Activated CD8-positive, alpha-beta memory T cell treated with anti-CD3 and anti-CD28 coated beads for 48 hours (primary cell): Measurements from ENCODE around the gene C12orf43.

Source experiments
- DNase-seq, 3 experiments: peaks; one replicate each; pipeline ENCODE4 v3.0.0-alpha.2; 2020; ENCODE audit warnings: low read depth in 2 of 3, low spot score in 2 of 3

C12orf43 gene

GRCh38 chr12:121030576-121031212 lies 14.4 kb upstream of the C12orf43 start:
- no peak for DNase-seq

DNA sequence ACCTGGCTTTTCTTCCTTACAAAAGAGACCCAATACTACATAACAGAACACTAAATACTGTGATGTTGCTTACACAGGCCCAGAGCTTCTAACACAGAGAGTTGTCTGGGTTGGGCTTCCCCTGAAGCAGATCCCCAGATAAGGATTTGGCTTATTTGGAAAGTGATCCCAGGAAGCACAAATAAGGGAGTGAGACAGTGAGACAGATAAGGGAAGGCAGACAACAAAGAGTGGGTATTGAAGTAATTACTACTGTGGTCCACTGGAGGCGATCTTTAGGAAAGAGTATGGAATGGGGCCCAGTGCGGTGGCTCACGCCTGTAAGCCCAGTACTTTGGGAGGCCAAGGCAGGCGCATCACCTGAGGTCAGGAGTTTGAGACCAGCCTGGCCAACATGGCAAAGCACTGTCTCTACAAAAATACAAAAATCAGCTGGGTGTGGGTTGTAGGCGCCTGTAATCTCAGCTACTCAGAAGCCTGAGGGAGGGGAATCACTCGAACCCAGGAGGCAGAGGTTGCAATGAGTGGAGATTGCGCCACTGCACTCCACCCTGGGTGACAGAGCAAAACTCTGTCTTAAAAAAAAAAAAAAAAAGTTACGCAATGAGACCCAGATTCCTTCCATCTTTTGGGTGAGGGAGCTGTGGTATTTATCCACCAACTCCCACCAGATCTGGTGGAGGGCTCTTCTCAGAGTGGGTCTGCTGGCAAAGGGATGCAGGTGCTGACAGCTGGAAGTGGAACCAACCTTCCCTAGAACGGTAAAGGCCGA lies 10.2 kb upstream of the C12orf43 start:
- DNase-seq: no peak

- DNase-seq: no peak
These were observed 9.3 kb upstream of the C12orf43 start for GRCh38 chr12:121025442-121026226.

- no peak for DNase-seq
These were observed 7.5 kb upstream of the C12orf43 start for GRCh38 chr12:121023799-121024198.

DNA sequence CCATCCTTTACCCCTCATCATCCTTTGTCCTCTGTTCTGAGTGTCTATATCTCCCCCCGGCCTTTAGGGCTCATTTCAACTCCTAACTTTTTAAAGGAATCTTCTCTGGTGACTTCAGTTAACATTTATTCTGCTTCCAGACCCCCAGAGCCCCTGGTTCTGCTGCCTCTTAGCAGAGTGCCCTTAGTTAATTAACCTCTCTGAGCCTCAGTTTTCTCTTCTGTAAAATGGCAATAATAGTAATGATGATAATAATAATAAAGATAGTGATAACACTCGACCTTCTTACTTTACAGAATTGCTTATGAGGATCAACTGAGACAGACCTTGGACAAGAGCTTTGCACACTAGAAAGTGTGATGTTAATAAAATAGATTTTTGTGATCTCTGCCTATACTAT lies 6.4 kb upstream of the C12orf43 start:
- DNase-seq: no peak

DNA sequence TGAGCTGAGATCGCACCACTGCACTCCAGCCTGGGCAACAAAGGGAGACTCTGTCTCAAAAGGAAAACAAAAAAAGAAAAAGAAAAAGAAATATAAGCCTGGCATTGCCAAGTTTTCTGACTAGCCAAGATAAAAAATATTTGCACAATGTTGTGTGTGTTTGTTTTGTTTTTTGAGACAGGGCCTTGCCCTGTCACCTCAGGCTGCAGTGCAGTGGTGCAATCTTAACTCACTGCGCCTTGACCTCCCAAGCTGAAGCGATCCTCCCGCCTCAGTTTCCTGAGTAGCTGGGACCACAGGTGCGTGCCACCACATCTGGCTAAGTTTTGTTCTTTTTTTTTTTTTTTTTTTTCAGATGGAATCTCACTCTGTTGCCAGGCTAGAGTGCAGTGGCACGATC lies 5.5 kb upstream of the C12orf43 start:
- DNase-seq: no peak

DNA sequence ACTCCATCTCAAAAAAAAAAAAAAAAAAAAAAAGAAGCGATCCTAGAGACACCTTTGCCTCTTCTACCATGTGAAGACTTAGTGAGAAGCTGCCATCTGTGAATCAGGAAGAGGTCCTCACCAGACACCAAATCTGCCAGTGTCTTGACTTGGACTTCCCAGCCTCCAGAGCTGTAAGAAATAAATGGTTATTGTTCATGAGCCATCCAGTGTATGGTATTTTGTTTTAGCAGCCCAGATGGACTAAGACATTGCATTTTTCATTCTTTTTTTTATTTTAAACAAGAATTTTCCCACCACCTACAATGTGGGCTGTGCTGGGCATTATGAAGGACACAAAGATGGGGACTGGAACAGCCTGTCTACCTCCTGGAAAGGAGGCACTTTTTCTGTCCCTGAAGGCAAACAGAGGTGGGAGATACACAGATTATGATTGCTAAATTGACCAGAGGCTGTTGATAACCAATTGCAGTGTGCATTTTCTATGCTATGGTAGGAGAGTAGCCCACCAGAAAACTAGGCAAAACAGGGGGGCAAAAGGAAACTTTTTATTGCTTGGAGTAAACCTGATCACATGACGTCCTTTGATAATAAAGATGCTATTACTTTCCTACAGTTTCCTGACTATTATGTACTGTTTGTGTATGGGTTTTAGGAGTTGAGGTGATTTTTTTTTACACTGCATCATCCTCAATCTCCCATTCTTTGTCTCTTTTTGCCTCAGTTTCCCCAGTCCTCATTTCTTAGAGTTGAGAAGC lies 2.8 kb upstream of the C12orf43 start:
- no peak for DNase-seq

DNA sequence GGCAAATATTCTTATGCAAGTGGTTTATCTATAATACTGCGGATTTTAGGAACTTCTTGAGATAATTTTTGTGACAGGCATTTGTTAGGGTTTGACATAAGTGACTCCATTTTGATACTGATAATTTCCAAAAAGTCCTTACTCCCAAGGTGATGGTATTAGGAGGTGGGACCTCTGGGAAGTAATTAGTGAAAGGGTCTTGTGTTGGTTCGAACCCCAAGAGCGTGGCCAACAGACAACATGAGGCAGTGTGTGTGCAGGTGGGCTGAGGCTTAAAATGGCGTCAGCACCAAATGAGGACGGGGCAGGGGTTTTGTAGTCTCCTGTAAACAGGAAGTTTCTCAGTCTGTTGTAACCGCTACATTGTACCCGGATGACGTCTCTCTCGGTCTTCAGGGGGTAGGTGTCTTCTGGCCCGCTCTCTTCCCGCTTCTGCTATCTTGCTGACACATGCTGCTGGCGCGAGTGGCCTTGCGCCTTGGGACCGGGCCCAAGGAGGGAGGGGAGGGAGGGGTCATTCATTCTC lies 1.7 kb upstream of the C12orf43 start:
- no peak for DNase-seq

GRCh38 chr12:121013715-121014114 lies 2.6 kb downstream of the C12orf43 start:
- DNase-seq: no peak

DNA sequence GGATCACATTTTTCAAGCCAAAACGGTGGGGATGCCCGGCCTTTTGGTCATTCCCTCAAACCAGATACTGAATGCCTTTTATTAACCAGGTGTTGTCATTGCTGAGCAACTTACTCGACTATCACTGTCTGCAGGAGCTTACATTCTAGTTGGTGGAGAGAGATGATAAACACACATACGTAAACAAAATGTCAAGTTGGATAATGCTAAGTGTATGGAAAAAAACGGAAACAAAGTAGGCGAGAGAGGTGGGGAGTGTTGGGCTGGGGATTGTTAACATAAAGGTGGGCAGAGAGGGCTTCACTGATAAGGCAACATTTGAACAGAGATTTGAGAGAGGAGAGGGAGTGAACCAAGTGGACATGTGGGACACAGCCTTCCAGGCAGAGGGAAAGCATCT lies 4.5 kb downstream of the C12orf43 start:
- no peak for DNase-seq

- DNase-seq: no peak
These were observed 5.4 kb downstream of the C12orf43 start for GRCh38 chr12:121010860-121011259.

- DNase-seq: no peak
These were observed 6.5 kb downstream of the C12orf43 start for GRCh38 chr12:121009741-121010140.

GRCh38 chr12:121008347-121009098 lies 7.8 kb downstream of the C12orf43 start:
- no peak for DNase-seq

GRCh38 chr12:121005346-121005815 lies 10.9 kb downstream of the C12orf43 start:
- DNase-seq: peak in 1 of 3 experiments; percentile 9

- no peak for DNase-seq
These were observed 12.0 kb downstream of the C12orf43 start for GRCh38 chr12:121004253-121004815.

- no peak for DNase-seq
These were observed 12.6 kb downstream of the C12orf43 start for GRCh38 chr12:121003650-121004049.

DNA sequence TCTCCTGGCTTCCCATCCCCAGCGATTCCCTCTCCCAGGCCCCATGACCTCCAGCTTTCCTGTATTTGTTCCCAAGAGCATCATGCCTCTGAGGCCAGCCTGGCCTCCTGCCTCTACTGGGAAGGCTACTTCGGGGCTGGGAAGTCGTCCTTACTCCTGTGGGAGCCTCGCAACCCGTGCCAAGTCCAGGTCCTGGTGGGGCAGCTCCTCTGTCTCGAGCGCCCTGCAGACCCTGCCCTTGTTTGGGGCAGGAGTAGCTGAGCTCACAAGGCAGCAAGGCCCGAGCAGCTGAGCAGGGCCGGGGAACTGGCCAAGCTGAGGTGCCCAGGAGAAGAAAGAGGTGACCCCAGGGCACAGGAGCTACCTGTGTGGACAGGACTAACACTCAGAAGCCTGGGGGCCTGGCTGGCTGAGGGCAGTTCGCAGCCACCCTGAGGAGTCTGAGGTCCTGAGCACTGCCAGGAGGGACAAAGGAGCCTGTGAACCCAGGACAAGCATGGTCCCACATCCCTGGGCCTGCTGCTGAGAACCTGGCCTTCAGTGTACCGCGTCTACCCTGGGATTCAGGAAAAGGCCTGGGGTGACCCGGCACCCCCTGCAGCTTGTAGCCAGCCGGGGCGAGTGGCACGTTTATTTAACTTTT lies 14.3 kb downstream of the C12orf43 start:
- DNase-seq: no peak

- DNase-seq: no peak
These were observed 15.2 kb downstream of the C12orf43 start for GRCh38 chr12:121001060-121001459.

- no peak for DNase-seq
These were observed 15.8 kb downstream of the C12orf43 start for GRCh38 chr12:121000530-121000929.
